ENCODE results near the gene ASB18. TPM values are rescaled to one million over a fixed set of nuclear protein-coding genes. Genes with fewer than 3 reads are reported as not detected.

ASB18 gene
- total RNA-seq, 1 donor from 2014 or later = not detected

- TF ChIP-seq CTCF (IDR thresholded peaks at IDR 0.05) = no peak
- Mint-ChIP-seq H3K27me3 (ENCODE audit: unreplicated experiment) (no peaks in the 10 kb centered on the region), H3K4me1 (ENCODE audit: unreplicated experiment) (no peaks in the 10 kb centered on the region), H3K4me3 (ENCODE audit: unreplicated experiment) (no peak overlapping the region), H3K27ac (ENCODE audit: unreplicated experiment) (no peak overlapping the region), H3K9me3 (ENCODE audit: unreplicated experiment) (peaks cover 44% of the 10 kb centered on the region), H3K36me3 (ENCODE audit: unreplicated experiment) (peaks cover 44% of the 10 kb centered on the region)
- DNase-seq (ENCODE audit: extremely low spot score, unreplicated experiment) = no peak
Measured at GRCh38 chr2:236229186-236229585, 35.0 kb downstream of the ASB18 start.

- H3K27me3 Mint-ChIP-seq (ENCODE audit: unreplicated experiment) = no peaks in the 10 kb centered on the region
- H3K9me3 Mint-ChIP-seq (ENCODE audit: unreplicated experiment) = peaks cover 18% of the 10 kb centered on the region
- DNase-seq (ENCODE audit: extremely low spot score, unreplicated experiment) = no peak
- TF ChIP-seq CTCF (IDR thresholded peaks at IDR 0.05) = no peak
- no peak overlapping the region for H3K27ac Mint-ChIP-seq (ENCODE audit: unreplicated experiment)
- no peaks in the 10 kb centered on the region for H3K4me1 Mint-ChIP-seq (ENCODE audit: unreplicated experiment)
- peaks cover 29% of the 10 kb centered on the region for H3K36me3 Mint-ChIP-seq (ENCODE audit: unreplicated experiment)
- H3K4me3 Mint-ChIP-seq (ENCODE audit: unreplicated experiment) = no peak overlapping the region
Measured at GRCh38 chr2:236223675-236224074, 40.5 kb downstream of the ASB18 start.

- Mint-ChIP-seq H3K9me3 (ENCODE audit: unreplicated experiment) (peaks cover 12% of the 10 kb centered on the region), H3K4me1 (ENCODE audit: unreplicated experiment) (no peaks in the 10 kb centered on the region), H3K27ac (ENCODE audit: unreplicated experiment) (no peak overlapping the region), H3K4me3 (ENCODE audit: unreplicated experiment) (no peak overlapping the region), H3K36me3 (ENCODE audit: unreplicated experiment) (peaks cover 25% of the 10 kb centered on the region), H3K27me3 (ENCODE audit: unreplicated experiment) (no peaks in the 10 kb centered on the region)
- DNase-seq (ENCODE audit: extremely low spot score, unreplicated experiment) = no peak
- TF ChIP-seq CTCF (IDR thresholded peaks at IDR 0.05) = no peak
Measured at GRCh38 chr2:236221798-236222197, 42.4 kb downstream of the ASB18 start.

GRCh38 chr2:236219411-236219810, 44.8 kb downstream of the ASB18 start:
- Mint-ChIP-seq H3K9me3 (ENCODE audit: unreplicated experiment) (peaks cover 8% of the 10 kb centered on the region), H3K27me3 (ENCODE audit: unreplicated experiment) (no peaks in the 10 kb centered on the region), H3K27ac (ENCODE audit: unreplicated experiment) (no peak overlapping the region), H3K4me1 (ENCODE audit: unreplicated experiment) (no peaks in the 10 kb centered on the region), H3K36me3 (ENCODE audit: unreplicated experiment) (peaks cover 22% of the 10 kb centered on the region), H3K4me3 (ENCODE audit: unreplicated experiment) (no peak overlapping the region)
- DNase-seq (ENCODE audit: extremely low spot score, unreplicated experiment) = peak; percentile 70
- no peak for TF ChIP-seq CTCF (IDR thresholded peaks at IDR 0.05)

- Mint-ChIP-seq H3K36me3 (ENCODE audit: unreplicated experiment) (peaks cover 15% of the 10 kb centered on the region), H3K4me1 (ENCODE audit: unreplicated experiment) (no peaks in the 10 kb centered on the region), H3K27me3 (ENCODE audit: unreplicated experiment) (no peaks in the 10 kb centered on the region), H3K27ac (ENCODE audit: unreplicated experiment) (no peak overlapping the region), H3K4me3 (ENCODE audit: unreplicated experiment) (no peak overlapping the region), H3K9me3 (ENCODE audit: unreplicated experiment) (no peaks in the 10 kb centered on the region)
- no peak for TF ChIP-seq CTCF (IDR thresholded peaks at IDR 0.05)
- peak; percentile 46 for DNase-seq (ENCODE audit: extremely low spot score, unreplicated experiment)
Measured at GRCh38 chr2:236217926-236218325, 46.3 kb downstream of the ASB18 start.
